ENCODE results near the gene KPNA6. TPM values are rescaled to one million over a fixed set of nuclear protein-coding genes. Genes with fewer than 3 reads are reported as not detected.

Gene KPNA6
- total and polyA plus RNA-seq, 2 of the 4 experiments (the other 2 are of a cell fraction), result 27.0 to 50.7 TPM

DNA sequence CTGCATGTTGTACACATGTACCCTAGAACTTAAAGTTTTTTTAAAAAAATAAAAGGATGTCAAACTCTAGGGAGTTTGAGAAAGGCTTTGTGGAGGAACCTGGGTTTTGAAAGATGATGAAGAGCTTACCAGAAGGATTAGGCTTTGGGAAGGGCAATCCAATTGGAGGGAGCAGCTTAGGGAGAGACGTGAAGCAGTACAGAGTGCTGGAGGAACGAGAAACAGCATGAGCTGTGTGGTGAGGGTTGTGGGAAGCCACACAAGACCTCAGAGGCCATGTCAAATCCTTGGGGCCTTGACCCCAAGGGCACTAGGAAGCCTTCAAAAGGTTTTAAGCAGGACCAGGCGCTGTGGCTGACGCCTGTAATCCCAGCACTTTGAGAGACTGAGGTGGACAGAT lies 8.4 kb upstream of the KPNA6 start:
- peak overlapping the region; percentile 33; the same call in 1 of the 2 replicates for H2AK5ac ChIP-seq (ENCODE audit: low read depth, low read length)
- no peak overlapping the region for H2BK15ac ChIP-seq (ENCODE audit: low read depth, low read length)
- no peak for ATAC-seq (ENCODE audit: low read depth)
- peaks cover 10% of the 10 kb centered on the region; the same call in 1 of the 2 replicates for H4K20me1 ChIP-seq (ENCODE audit: insufficient read depth, low read length)
- POLR2A ChIA-PET (ENCODE audit: unreplicated experiment), result no interaction called here
- 94% methylated on average over 2 of the region's 4 CpGs; no CpG with 5 or more reads in 1 of the 2 experiments for WGBS, 2 experiments (ENCODE audit: extremely low coverage in 2 of 2, insufficient read length in 1 of 2)
- no peak overlapping the region for H3K27ac ChIP-seq (ENCODE audit: insufficient read depth, low read length)
- no peak overlapping the region for H3K4me2 ChIP-seq (ENCODE audit: low read depth, low read length)
- peaks cover 4 to 39% of the 10 kb centered on the region in 2 experiments; a peak in 2 of 4 replicates for H3K79me1 ChIP-seq (ENCODE audit: low read depth in 1 of 2, low read length in 2 of 2)
- H3K4ac ChIP-seq (ENCODE audit: low read depth, low read length), result no peak overlapping the region
- no peak overlapping the region for H3K14ac ChIP-seq (replicated peaks; ENCODE audit: low read depth, low read length)
- H2AK9ac ChIP-seq (replicated peaks; ENCODE audit: low read depth, low read length, poor library complexity), result no peak overlapping the region
- H3K9ac ChIP-seq (ENCODE audit: low read depth, low read length), result no peak overlapping the region
- no peak overlapping the region for H2BK5ac ChIP-seq (ENCODE audit: low read depth, low read length, poor library complexity, severe bottlenecking)
- no peak for TF ChIP-seq SMC3 (IDR thresholded peaks at IDR 0.05; ENCODE audit: low read depth, low read length)
- no peak for TF ChIP-seq CEBPB (IDR thresholded peaks at IDR 0.05; ENCODE audit: low read depth, low read length)
- TF ChIP-seq NFE2L2 (IDR thresholded peaks at IDR 0.05; ENCODE audit: low read depth, low read length), result no peak
- TF ChIP-seq, protein P1, sequence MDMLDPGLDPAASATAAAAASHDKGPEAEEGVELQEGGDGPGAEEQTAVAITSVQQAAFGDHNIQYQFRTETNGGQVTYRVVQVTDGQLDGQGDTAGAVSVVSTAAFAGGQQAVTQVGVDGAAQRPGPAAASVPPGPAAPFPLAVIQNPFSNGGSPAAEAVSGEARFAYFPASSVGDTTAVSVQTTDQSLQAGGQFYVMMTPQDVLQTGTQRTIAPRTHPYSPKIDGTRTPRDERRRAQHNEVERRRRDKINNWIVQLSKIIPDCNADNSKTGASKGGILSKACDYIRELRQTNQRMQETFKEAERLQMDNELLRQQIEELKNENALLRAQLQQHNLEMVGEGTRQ (IDR thresholded peaks at IDR 0.05; ENCODE audit: low read depth, low read length), result no peak
- H4K8ac ChIP-seq (ENCODE audit: low read depth in 2 of 2, low read length in 2 of 2), result no peak overlapping the region
- no peak overlapping the region for H3K23ac ChIP-seq (ENCODE audit: low read depth, low read length)
- no peak overlapping the region for H3K56ac ChIP-seq (ENCODE audit: extremely low read depth, insufficient read depth, low read length)
- no peak overlapping the region for H4K91ac ChIP-seq (ENCODE audit: insufficient read depth, low read depth, low read length)
- in situ Hi-C loops (cut with MboI; ENCODE audit: low sequenced_read_pairs), result no loop called here
- intact Hi-C loops (cut with micrococcal nuclease), result no loop called here
- H4K5ac ChIP-seq (ENCODE audit: low read depth, low read length), result no peak overlapping the region
- H3K4me3 ChIP-seq (ENCODE audit: insufficient read depth, low read depth, low read length), result no peak overlapping the region
- no peak overlapping the region for H2AFZ ChIP-seq (replicated peaks; ENCODE audit: low read length, poor library complexity)
- no peaks in the 10 kb centered on the region for H3K9me3 ChIP-seq (ENCODE audit: control insufficient read depth, insufficient read depth, low read length)
- peaks cover 44% of the 10 kb centered on the region for H3K36me3 ChIP-seq (ENCODE audit: control insufficient read depth, insufficient read depth, low read length)
- peaks cover 23% of the 10 kb centered on the region for H3K9me1 ChIP-seq (ENCODE audit: insufficient read depth, low read length)
- no peak overlapping the region for H2BK120ac ChIP-seq (ENCODE audit: low read depth, low read length)
- no peak for DNase-seq
- H3K18ac ChIP-seq (ENCODE audit: low read depth, low read length), result no peak overlapping the region
- BruUV-seq (replicated peaks), result no TSS peak
- CTCF ChIA-PET, result interaction anchor here (0.5 to 0.6 kb wide), 2 partner anchors 77 to 426 kb away, joined by 3 to 4 read pairs; no protein-coding TSS in a partner anchor
- peaks cover 11% of the 10 kb centered on the region for H3K4me1 ChIP-seq (ENCODE audit: control insufficient read depth, insufficient read depth, low read length)
- no peaks in the 10 kb centered on the region for H3K27me3 ChIP-seq (ENCODE audit: control insufficient read depth, insufficient read depth, low read length)
- dilution Hi-C loops (cut with HindIII; ENCODE audit: low sequenced_read_pairs, unreplicated experiment), result no loop called here
- no peak overlapping the region for H2BK20ac ChIP-seq (ENCODE audit: low read depth, low read length)

Measured in IMR-90 (cell line).